ENCODE results near the gene ALPL.
"Not testable (repeated sequence)": the region's sequence is repeated elsewhere in the genome, so short reads cannot be mapped to it uniquely, and the experiment has no call there.

The ALPL gene

DNA sequence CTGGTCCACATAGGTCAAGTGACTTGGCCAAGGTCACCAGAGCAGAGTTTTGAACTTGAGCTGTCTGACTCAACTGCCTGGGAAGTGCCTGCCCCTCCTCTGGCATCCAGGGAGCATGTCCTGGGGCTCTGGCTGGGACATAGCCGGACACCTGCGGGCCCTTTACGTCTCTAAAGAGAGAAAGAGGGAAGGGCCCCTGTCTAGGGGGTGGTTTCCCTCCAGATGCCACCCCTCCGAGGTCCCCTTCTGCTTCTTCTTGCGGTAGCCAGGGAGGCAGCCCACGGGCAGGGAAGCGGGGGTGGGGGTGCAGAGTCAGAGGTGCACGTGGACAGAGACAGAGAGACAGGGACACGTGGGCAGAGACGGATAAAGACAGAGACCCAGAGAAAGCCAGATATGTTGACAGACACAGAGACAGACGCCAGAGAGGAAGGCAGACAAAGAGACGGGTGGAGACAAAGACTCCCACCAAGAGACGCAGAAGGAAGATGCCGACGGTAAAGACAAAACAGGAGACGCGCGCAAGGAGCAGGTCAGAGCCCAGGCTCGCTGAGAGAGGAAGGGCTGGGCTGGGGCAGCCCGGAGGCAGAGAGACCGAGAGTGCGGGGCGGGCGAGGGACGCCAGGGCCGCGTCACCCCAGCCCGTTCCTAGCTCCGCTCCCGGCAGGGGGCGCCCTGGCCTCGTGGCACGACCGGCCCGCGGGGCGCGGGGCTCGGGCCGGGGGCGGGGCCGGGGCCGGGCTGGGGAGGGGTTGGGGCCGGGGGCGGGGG lies 458 bp upstream of the ALPL start:
- DNase-seq: peak; percentile 57

DNA sequence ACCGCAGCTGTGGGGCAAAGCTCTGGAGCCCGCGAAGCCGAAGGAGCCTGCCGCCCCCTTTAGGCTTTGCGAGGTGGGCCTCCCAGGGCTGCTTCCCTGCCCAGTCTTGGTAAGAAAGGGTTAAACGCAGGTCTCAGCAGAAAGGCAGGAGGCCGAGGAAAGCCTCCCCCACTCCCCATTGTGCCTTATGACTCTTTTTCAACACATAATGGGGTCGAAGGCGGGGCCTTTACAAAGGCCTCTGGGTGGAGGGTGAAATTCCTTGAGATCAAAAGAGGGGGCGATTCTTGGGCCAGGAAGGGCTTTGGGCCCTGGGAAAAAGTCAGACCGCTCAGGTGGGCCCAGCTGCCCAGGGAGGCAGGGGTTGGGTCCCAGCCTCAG lies 880 bp downstream of the ALPL start:
- DNase-seq: no peak

DNA sequence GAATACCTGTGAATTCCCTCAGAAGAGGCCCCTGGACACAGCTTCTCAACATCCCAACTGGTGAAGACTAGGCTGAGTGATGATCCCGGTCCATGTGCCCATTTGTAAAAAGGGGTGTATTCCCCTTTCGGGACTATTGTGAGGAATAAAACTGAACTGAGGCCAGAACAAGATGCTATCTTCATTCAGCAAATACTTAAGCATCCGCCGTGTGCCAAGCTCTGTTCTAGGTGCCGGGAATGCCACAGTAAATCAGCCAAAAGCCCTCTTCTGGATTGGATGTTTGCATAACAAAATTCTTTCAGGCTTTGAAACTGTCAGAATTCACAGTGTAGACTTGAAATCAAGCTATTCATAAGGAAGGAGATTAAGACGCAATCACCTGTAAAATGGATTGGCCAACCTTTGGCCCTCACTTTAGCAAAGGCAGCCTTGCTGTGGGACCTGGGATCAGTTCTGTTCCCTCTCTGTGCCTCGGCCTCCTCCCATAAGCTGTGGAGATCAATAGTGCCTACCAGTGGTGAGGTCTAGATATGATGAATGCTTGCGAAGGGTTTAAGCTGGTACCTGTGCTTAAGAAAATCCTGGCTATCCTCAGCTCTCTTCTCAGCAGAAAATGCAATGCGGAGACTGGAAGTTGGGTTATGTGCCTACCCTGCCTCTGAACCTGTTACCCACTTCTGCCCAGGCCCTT lies 1.8 kb downstream of the ALPL start:
- no peak for DNase-seq

DNA sequence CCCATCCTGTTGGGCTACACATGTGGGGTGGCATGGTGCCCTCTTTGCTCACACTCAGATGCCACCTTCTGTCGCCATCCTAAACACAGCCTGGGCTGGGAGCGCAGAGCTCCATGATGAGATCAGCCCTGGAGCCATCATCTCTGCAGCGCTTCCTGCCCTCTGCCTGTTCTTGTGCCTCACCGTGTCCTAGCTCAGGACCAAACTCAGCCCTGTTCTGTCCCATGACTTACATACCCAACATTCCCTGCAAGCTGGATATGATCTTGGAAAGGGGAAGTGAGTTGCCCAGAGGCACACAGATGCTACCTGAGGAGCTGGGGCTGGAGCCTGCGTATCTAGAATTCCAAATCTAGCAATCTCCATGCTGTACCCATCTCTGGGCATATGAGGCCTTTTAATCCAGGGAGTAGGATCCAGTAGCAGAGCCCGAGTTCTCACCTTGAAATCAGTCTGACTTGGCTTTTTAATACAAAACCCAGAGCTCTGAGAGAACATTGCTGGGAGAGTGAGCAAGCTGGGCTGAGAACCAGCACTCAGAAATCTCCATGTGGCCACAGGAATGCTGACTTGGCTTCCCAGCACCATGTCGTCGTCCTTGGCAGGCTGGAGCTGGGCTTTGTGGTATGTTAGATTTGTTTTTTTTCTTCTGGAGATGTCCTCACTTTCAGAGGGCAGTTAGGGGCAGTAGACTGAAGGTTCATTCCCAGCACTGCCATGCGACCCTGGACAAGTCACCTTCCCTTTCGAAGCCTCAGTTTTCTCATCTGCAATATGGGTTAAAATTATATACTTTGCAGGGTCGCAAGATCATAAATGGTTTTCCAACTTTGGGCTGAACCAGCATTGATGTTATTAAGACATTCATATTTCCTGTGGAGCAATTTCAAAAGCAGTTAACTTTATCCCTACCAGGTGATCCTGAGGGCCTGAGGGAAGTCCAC lies 2.6 kb downstream of the ALPL start:
- no peak for DNase-seq

DNA sequence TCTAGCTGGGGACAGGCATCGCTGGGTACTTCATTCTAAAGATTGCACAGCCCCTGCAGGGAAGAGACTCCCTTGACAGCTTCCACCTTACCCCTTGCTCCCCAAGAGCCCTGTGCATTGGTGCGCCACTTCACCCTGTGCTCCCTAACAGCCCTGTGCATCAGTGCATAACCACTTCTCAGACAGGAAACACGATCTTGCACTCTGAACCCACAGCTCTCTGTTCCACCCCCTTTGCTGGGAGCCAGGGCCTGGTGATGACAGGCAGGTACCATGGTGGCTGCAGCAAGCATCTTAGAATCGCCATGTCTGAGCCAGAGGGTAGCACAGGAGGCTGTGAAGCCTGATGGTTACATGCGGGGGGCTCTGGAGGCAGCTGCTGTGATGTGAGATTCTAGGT lies 5.0 kb downstream of the ALPL start:
- DNase-seq: no peak

DNA sequence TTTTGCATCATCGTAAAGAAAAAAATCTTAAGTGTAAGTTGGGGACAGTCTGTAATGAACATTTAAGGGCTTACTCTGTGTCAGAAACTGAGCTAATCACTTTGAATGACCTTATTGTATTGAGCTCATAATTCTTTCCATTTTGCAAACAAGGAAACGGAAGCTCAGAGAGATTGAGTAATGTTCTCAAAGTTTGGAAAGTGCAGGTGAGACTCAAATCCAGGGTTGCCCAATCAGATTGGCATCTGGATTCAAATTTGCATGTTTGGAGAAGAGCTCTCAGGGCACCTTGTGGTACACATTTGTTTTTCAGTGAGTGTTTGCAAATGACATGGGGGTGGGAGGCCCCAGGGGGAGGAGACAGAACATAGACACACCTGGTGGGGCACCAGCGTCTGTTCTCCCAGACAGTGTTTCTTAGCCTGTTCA lies 8.0 kb downstream of the ALPL start:
- no peak for DNase-seq

DNA sequence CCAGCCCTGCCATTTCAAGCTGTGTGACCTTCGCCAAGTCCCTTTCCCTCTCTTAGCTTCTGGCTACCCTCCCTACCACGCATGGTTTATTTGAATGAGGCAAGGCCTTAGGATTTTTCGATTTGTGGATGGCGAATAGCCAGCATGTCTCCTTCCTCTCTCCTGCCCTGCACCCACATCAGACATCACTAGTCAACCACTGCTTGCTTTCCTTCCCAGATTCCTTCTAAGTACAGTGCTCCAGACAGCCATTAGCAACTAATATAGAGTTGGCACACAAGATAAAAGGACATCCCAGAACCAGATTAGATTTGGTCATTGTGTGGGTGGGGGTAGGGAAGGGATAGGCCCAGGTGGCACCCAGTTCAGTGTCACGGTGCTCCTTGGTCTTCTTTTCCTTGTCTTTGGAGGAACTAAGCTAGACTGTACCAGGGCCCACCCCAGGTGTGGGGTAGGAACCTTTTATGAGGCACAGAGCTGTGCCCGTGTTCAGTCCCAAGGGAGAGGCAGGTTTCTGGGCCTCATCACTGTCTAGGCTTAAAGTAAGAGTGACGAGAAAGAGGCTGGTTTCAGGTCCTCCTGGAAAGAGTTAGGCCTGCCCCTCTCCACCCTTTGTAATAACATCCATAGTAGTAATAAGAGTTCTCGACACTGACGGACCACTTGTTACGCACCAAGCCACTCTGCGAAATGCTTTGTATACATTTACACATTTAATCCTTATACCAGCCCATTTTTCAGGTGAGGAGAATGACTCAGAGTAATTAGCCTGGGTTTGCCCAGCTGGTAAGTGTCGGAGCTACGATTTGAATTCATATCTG lies 8.6 kb downstream of the ALPL start:
- DNase-seq: no peak

DNA sequence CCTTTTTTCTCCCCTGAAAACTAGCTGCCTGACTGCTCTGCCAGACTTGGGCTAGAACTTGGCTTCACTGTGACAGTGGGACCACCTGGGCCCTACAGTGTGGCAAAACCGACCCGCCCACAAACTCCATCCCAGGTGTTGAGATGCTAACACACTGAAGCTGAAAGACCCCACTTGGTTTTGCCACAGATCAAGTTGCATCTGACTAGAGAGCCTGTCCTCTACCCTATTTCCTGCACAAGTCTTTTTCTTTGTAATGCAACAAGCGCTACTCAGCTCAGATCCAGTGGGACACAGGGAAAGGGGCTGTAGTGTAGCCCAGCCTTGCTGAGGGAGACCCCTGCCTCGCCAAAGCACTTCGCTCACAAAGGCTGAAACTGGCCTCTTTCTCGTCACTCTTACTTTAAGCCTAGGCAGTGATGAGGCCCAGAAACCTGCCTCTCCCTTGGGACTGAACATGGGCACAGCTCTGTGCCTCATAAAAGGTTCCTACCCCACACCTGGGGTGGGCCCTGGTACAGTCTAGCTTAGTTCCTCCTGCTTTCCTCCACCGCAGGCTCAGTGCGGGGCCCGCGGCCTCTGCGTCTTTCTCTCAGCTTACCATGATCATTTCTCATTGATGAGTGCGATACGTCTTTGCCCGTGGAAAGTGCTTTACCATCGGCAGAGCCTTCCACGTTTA lies 9.7 kb downstream of the ALPL start:
- no peak for DNase-seq

DNA sequence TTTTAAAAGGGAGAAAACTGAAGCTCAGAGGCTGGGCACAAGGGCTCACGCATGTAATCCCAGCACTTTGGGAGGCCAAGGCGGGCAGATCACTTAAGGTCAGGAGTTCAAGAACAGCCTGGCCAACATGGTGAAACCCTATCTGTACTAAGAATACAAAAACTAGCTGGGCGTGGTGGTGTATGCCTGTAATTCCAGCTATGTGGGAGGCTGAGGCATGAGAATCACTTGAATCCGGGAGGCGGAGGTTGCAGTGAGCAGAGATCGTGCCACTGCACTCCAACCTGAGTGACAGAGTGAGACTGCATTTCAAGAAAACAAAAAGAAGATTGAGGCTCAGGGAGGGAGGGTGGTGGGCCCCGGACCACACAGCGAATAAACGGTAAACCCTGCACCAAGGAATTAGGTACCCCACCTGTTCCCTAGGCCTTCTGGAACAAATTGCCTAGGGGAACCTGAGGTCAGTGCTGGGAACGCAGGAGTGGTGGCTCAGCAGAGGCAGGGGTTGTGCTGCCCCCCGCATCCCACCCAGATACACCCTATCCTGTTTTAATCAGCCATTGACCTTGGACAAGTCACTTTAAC lies 10.4 kb downstream of the ALPL start:
- not testable (repeated sequence) for DNase-seq

DNA sequence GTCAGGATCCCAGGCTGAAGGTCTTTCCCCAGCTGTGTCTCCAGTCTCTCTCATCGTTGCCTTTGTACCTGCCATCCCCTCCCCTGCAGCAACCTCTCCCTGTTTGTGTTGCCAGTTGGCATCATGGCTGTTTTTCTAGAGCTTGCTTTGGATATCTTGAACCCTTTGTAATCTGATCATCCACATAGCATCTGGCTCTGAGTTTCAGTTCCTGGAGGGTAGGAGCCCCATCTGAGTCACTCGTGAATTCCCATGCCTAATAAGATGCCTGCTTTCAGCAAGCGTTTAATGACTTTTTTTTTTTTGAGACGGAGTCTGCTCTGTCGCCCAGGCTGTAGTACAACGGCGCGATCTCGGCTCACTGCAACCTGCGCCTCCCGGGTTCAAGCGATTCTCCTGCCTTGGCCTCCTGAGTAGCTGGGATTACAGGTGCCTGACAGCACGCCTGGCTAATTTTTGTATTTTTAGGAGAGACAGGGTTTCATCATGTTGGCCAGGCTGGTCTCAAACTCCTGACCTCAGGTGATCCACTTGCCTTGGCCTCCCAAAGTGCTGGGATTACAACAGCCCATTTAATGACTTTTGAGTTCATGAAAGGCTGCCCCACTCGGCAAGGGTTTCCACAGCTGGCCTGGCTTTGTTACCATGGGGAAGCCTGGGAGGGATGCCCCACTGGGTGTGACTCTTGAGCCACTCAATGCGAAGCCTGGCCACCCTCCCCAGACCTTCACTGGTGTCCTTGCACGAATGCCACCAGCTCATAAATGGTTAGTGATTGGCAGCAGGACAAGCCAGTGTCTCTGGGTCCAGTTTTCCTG lies 11.9 kb downstream of the ALPL start:
- DNase-seq: no peak

DNA sequence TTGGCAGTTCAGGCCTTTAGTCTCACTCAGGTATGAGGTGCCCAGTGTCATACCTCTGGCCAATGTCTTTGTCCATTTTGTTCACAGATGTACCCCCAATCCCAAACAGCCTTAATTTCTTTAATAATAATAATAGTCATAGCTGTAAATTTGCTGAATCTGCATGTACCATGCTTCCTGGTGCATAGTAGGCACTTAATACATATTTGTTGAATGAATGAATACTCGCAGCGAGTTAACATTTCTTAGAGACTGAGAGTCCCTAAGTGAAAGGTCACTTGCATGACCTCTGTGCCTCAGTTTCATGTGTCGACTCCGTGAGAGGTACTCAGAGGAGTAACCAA lies 12.5 kb downstream of the ALPL start:
- no peak for DNase-seq

DNA sequence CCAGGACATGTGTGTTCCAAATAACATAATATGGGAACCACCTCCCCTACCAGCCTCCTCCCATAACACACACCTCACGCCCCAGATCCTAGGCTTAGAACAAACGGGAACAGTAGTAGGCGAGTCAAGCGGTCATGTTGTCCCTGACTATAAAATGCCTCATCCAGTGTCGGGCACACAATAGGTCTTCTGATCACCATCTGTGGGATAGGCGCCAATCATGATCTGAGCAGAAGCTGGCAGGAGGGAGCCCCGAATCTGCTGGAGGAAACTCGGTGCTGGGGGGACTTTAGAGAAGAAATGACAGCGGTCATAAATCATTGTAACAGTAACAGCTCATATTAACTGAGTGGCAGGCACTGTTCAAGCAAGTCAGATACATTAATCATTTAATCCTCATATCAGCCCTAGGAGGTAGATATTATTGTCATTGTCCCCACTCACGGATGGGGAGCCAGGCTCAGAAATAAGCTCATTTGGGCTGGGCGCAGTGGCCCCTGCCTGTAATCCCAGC lies 13.4 kb downstream of the ALPL start:
- no peak for DNase-seq

DNA sequence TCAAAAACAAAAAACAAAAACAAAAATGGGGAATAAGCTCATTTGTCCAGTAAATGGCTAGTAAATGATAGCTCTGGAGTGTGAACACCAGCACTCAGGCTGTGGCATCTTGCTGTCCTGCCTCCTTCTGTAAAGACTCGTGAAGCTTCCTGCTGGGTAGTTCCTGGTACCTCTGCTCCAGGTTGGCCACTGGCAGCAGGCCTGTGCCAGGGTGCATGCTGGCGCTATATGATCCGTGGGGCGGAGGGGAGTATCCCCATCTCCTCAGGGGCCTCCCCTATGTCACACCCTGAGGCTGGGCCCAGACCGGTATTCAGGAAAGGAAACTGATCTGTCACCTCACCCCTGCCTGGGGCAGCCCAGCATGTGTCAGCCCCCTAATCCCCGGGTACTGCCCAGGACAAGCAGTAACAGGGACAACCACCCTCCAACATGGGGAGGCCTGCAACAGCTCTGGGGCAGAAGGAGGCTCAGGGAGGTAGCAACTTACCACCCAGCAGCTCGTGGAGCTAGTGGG lies 14.1 kb downstream of the ALPL start:
- DNase-seq: no peak

DNA sequence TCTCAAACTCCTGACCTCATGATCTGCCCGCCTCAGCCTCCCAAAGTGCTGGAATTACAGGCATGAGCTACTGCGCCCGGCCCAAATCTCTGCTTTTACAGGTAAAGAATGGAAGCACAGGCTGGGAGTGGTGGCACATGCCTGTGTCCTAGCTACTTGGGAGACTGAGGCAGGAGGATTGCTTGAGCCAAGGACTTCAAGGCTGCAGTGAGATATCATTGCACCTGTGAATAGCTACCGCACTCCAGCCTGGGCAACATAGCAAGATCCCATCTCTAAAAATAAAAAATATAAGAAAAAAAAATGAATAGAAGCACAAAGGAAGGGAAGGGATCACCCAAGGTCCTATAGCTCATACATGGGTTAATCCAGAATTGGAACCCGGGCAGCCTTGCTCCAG lies 15.0 kb downstream of the ALPL start:
- no peak for DNase-seq

DNA sequence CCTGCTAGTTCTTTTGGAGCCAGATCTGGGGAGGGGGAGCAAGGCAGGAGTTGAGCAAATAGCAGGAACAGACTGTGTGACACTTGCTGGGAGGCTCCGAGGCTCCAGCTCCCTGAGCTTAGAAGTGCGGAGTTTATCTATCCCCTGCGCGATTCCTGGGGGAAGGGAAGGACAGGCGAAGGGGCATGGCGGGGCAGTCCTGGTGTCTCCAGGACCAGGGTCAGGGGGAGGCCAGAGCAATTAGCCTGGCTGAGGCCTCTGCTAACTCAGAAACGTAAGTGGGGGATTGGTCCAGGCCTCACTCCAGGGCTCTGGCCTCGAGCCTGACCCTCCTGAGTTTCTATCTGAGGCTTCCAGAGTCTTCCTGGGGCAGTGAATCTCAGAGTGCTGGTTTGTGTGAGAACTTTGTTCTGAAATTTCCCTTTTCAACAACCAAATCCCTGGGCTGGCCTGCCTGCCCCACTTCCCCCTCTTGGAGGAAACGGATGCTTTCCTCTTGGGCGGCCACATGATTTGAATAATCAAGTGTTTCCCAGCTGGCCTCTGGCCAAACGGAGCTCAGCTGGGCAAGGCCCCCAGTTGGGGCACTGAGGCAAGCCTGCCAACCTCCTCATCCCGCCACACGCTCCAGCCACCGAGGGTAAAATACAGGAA lies 15.6 kb downstream of the ALPL start:
- no peak for DNase-seq

DNA sequence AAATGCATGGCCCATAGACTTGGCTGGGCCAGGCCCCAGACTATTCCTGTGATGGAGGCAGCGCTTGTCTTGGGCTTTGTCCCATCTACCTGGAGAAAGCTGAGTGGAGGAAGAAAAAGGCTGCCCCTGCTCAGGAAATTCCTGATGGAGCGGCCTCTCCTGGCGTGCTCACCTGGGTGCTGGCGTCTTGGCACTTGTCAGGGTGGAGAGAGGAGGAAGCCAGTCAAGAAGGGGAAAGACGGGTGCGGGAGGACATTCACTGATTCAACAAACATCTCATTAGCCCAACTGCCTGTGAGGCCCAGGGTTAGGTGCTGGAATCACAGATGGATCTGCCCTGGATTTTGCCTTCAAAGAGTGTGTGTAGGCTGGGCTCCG lies 16.1 kb downstream of the ALPL start:
- no peak for DNase-seq

DNA sequence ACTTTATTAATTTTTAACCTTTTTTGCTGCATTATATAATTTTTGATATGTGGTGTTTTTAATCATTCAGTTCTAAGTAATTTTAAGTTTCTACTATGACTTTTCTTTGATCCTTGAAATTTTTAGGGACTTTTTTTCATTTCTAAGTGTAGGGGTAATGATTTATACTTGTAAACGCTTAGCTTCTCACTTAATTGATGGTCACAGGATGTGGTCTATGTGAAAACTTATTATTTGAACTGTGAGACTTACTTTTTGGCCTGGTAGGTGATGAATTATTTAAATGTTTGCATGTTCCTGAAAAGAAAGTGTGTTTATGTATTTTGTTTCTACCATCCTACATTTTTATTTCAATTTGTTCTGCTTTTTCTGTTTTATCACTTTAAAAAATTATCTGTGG lies 17.2 kb downstream of the ALPL start:
- no peak for DNase-seq

DNA sequence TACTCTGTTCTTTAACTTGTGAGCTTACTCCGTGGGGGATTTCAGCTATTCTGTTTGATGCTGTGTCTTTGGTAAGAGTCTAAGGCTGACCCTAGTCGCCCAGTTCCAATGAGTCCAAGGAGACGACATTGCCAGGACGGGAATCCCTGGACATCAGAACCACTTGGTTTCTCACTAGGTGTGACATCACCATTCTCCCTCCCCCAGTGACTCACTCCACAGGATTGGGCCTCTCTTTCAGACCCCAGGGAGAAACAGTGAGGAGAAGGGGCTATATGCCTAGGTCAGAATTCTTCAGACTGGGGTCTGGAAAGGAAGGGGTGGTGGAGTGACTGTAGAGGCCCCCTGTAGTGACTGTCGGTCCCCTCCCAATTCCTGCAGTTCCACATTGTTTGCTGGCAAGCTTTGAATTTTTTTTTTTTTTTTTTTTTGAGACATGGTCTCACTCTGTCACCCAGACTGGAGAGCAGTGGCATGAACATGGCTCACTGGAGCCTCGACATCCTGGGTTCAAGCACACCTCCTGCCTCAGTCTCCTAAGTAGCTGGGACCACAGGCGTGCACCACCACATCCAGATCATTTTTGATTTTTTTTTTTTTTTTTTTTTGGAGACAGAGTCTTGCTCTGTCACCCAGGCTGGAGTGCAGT lies 21.3 kb downstream of the ALPL start:
- DNase-seq: no peak

DNA sequence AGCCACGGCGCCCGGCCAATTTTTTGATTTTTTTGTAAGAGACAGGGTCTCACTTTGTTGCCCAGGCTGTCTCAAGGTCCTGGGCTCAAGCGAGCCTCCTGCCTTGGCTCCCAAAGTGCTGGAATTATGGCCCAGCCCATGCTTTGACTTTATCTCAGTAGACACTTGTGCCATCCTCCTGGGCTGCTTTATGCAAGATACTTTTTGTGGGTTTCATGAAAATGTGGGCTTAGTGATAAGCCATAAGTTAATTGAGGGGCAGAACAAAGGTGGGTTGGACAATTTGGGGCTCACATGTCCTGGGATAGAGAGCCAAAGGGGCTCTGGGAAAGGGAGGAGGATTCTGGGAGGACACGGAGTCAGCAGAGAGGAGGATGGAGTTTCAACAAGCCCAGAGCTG lies 22.0 kb downstream of the ALPL start:
- DNase-seq: no peak
